IPS-NIHi11 (cell line): Measurements from ENCODE around the gene TPSAB1.
A peak's percentile ranks its signal among the peaks of the same experiment; 100 is the strongest.
"Not testable (repeated sequence)": the region's sequence is repeated elsewhere in the genome, so short reads cannot be mapped to it uniquely, and the experiment has no call there.

Experiments used
- DNase-seq: peaks from one replicate; pipeline ENCODE4 v3.0.0; 2012; ENCODE audit warnings: mixed read lengths, low spot score

Gene TPSAB1

GRCh38 chr16:1223355-1224214 is 16.9 kb upstream of the TPSAB1 start:
- no peak for DNase-seq

- no peak for DNase-seq
Measured at GRCh38 chr16:1224558-1224957, 15.9 kb upstream of the TPSAB1 start.

GRCh38 chr16:1225051-1225451 is 15.5 kb upstream of the TPSAB1 start, which contains the start of gene TPSG1:
Gene TPSG1 (minus strand): TSS chr16:1225268. CDS start chr16:1225252, 16 bp downstream.
- DNase-seq, result no peak

GRCh38 chr16:1225728-1226311 is 14.7 kb upstream of the TPSAB1 start:
- not testable (repeated sequence) for DNase-seq

- DNase-seq, result not testable (repeated sequence)
Measured at GRCh38 chr16:1226692-1227091, 13.8 kb upstream of the TPSAB1 start.

- not testable (repeated sequence) for DNase-seq
Measured at GRCh38 chr16:1228227-1228626, 12.3 kb upstream of the TPSAB1 start.

- not testable (repeated sequence) for DNase-seq
Measured at GRCh38 chr16:1229476-1229875, 11.0 kb upstream of the TPSAB1 start.

- not testable (repeated sequence) for DNase-seq
Measured at GRCh38 chr16:1230084-1230470, 10.4 kb upstream of the TPSAB1 start, which contains the start of gene TPSB2. Gene TPSB2 (minus strand): TSS chr16:1230184. CDS start chr16:1229951, 233 bp downstream.

- not testable (repeated sequence) for DNase-seq
Measured at GRCh38 chr16:1230471-1231212, 9.9 kb upstream of the TPSAB1 start.

GRCh38 chr16:1231301-1231700 is 9.2 kb upstream of the TPSAB1 start:
- DNase-seq, result not testable (repeated sequence)

- not testable (repeated sequence) for DNase-seq
Measured at GRCh38 chr16:1232049-1232748, 8.3 kb upstream of the TPSAB1 start.

- DNase-seq, result not testable (repeated sequence)
Measured at GRCh38 chr16:1236659-1237058, 3.8 kb upstream of the TPSAB1 start.

GRCh38 chr16:1237990-1238389 is 2.5 kb upstream of the TPSAB1 start:
- DNase-seq, result no peak

GRCh38 chr16:1238909-1239308 is 1.6 kb upstream of the TPSAB1 start:
- not testable (repeated sequence) for DNase-seq

GRCh38 chr16:1239575-1239974 is 930 bp upstream of the TPSAB1 start:
- not testable (repeated sequence) for DNase-seq

GRCh38 chr16:1241081-1241480 is 576 bp downstream of the TPSAB1 start:
- DNase-seq, result not testable (repeated sequence)

- not testable (repeated sequence) for DNase-seq
Measured at GRCh38 chr16:1243363-1243762, 2.9 kb downstream of the TPSAB1 start.

GRCh38 chr16:1243907-1244850 is 3.7 kb downstream of the TPSAB1 start:
- DNase-seq, result not testable (repeated sequence)

- peak; percentile 0 for DNase-seq
Measured at GRCh38 chr16:1244881-1245280, 4.4 kb downstream of the TPSAB1 start.

- DNase-seq, result peak; percentile 9
Measured at GRCh38 chr16:1245452-1246020, 5.0 kb downstream of the TPSAB1 start.
